Measurements from ENCODE around the gene ABHD17A.

ABHD17A gene

DNA sequence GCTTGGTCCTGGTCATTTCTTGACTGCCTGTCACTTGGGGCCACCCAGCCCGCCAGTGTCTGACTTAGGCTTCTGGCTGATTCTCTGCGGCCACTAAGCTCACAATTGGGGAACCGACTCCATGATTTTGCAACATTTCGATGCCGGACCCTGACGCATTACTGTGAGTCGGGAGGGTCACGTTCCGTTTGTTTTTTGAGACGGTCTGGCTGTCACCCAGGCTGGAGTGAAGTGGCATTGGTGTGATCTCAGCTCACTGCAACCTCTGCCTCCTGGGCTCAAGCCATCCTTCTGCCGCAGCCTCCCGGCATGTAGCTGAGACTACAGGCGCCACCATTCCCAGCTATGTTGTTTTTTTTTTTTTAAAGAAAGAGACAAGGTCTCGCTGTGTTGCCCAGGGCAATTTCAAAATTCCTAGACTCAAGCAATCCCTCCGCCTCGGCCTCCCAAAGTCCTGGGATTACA is 16.7 kb upstream of the ABHD17A start:
- Histone ChIP-seq H3K4me1 (ENCODE audit: control insufficient read depth, low read length) (peaks cover 52% of the 10 kb centered on the region), H3K9me3 (ENCODE audit: control insufficient read depth, insufficient read depth, low read length) (no peaks in the 10 kb centered on the region), H3F3A (ENCODE audit: control insufficient read depth, insufficient read depth) (peaks cover 29% of the 10 kb centered on the region), H4K20me1 (ENCODE audit: control insufficient read depth, insufficient read depth, low read depth, low read length) (no peaks in the 10 kb centered on the region; the same call in 1 of the 2 replicates), H3K27ac (ENCODE audit: low read depth, low read length) (no peak overlapping the region), H3K27me3 (ENCODE audit: control insufficient read depth, low read length) (no peaks in the 10 kb centered on the region), H3K4me3 (ENCODE audit: low read length) (no peak overlapping the region), H3K36me3 (ENCODE audit: control insufficient read depth, low read length) (peaks cover 6% of the 10 kb centered on the region), H3K4me2 (ENCODE audit: low read length) (no peak overlapping the region), H3K79me2 (ENCODE audit: control insufficient read depth, low read length) (peaks cover 15% of the 10 kb centered on the region), H3K9me2 (replicated peaks; ENCODE audit: control insufficient read depth, low read length) (no peaks in the 10 kb centered on the region)
- TF ChIP-seq EZH2phosphoT487 (IDR thresholded peaks at IDR 0.05; ENCODE audit: borderline replicate concordance, low read length), result no peak
- TF ChIP-seq, protein P1, sequence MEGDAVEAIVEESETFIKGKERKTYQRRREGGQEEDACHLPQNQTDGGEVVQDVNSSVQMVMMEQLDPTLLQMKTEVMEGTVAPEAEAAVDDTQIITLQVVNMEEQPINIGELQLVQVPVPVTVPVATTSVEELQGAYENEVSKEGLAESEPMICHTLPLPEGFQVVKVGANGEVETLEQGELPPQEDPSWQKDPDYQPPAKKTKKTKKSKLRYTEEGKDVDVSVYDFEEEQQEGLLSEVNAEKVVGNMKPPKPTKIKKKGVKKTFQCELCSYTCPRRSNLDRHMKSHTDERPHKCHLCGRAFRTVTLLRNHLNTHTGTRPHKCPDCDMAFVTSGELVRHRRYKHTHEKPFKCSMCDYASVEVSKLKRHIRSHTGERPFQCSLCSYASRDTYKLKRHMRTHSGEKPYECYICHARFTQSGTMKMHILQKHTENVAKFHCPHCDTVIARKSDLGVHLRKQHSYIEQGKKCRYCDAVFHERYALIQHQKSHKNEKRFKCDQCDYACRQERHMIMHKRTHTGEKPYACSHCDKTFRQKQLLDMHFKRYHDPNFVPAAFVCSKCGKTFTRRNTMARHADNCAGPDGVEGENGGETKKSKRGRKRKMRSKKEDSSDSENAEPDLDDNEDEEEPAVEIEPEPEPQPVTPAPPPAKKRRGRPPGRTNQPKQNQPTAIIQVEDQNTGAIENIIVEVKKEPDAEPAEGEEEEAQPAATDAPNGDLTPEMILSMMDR (IDR thresholded peaks at IDR 0.05; ENCODE audit: low read depth, low read length, poor library complexity, severe bottlenecking), result no peak

DNA sequence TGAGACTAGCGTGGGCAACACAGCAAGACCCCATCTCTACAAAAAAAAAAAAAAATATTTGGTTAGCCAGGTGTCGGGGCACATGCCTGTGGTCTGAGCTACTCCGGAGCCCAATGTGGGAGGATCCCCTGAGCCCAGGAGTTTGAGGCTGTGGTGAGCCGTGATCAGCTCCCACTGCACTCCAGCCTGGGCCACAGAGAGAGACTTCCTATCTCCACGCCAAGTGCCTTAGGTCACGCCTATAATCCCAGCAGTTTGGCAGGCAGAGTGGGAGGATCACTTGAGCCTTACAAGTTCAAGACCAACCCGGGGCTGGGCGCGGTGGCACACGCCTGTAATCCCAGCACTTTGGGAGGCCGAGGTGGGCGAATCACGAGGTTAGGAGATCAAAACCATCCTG is 11.2 kb upstream of the ABHD17A start:
- TF ChIP-seq, protein P1 (IDR thresholded peaks at IDR 0.05; ENCODE audit: low read depth, low read length, poor library complexity, severe bottlenecking), result no peak
- no peak for TF ChIP-seq EZH2phosphoT487 (IDR thresholded peaks at IDR 0.05; ENCODE audit: borderline replicate concordance, low read length)
- H3K4me3 ChIP-seq (ENCODE audit: low read length), result peak overlapping the region; percentile 54
- H3K4me2 ChIP-seq (ENCODE audit: low read length), result peak overlapping the region; percentile 52

DNA sequence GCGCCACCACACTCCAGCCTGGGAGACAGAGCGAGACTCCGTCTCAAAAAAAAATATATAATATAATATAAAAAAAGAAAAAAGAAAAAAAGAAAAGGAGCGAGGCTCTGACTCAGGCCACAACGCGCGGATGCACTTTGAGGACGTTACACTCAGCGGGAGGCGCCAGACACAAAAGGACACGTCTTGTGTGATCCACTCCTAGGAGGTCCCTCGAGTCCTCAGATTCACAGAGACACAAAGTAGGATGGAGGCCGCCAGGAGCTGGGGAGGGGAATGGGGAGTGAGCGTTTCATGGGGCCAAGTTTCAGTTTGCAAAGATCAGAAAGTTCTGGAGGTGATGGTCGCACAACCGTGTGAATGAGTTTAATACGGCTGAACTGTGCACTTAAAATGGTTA is 8.5 kb upstream of the ABHD17A start:
- no peak for TF ChIP-seq EZH2phosphoT487 (IDR thresholded peaks at IDR 0.05; ENCODE audit: borderline replicate concordance, low read length)
- TF ChIP-seq, protein P1 (IDR thresholded peaks at IDR 0.05; ENCODE audit: low read depth, low read length, poor library complexity, severe bottlenecking), result no peak
- H3K9me3 ChIP-seq (ENCODE audit: control insufficient read depth, insufficient read depth, low read length), result no peaks in the 10 kb centered on the region
- H3K4me1 ChIP-seq (ENCODE audit: control insufficient read depth, low read length), result peaks cover 47% of the 10 kb centered on the region
- no peaks in the 10 kb centered on the region for H3K9me2 ChIP-seq (replicated peaks; ENCODE audit: control insufficient read depth, low read length)
- no peaks in the 10 kb centered on the region for H3K79me2 ChIP-seq (ENCODE audit: control insufficient read depth, low read length)
- no peaks in the 10 kb centered on the region for H3K36me3 ChIP-seq (ENCODE audit: control insufficient read depth, low read length)
- no peak overlapping the region for H3K27ac ChIP-seq (ENCODE audit: low read depth, low read length)
- H3K4me3 ChIP-seq (ENCODE audit: low read length), result no peak overlapping the region
- no peaks in the 10 kb centered on the region for H3K27me3 ChIP-seq (ENCODE audit: control insufficient read depth, low read length)
- H3F3A ChIP-seq (ENCODE audit: control insufficient read depth, insufficient read depth), result peaks cover 6% of the 10 kb centered on the region; the same call in 1 of the 2 replicates
- H4K20me1 ChIP-seq (ENCODE audit: control insufficient read depth, insufficient read depth, low read depth, low read length), result no peaks in the 10 kb centered on the region
- no peak overlapping the region for H3K4me2 ChIP-seq (ENCODE audit: low read length)

More for the DNA sequence above, 11.2 kb upstream of the ABHD17A start:
- no peaks in the 10 kb centered on the region for H3K27me3 ChIP-seq (ENCODE audit: control insufficient read depth, low read length)
- H3K9me2 ChIP-seq (replicated peaks; ENCODE audit: control insufficient read depth, low read length), result no peaks in the 10 kb centered on the region
- H3K36me3 ChIP-seq (ENCODE audit: control insufficient read depth, low read length), result no peaks in the 10 kb centered on the region
- H3K79me2 ChIP-seq (ENCODE audit: control insufficient read depth, low read length), result no peaks in the 10 kb centered on the region
- no peak overlapping the region for H3K27ac ChIP-seq (ENCODE audit: low read depth, low read length)
- H4K20me1 ChIP-seq (ENCODE audit: control insufficient read depth, insufficient read depth, low read depth, low read length), result no peaks in the 10 kb centered on the region
- H3F3A ChIP-seq (ENCODE audit: control insufficient read depth, insufficient read depth), result peaks cover 9% of the 10 kb centered on the region
- no peaks in the 10 kb centered on the region for H3K9me3 ChIP-seq (ENCODE audit: control insufficient read depth, insufficient read depth, low read length)
- peaks cover 51% of the 10 kb centered on the region for H3K4me1 ChIP-seq (ENCODE audit: control insufficient read depth, low read length)

Measured in DOHH2 (cell line).